ENCODE measurements around the gene INTS6.

Gene INTS6

GRCh38 chr13:51343475-51343874, 109.4 kb downstream of the INTS6 start:
- H3K4me1 ChIP-seq (ENCODE audit: control insufficient read depth, low read length) = no peaks in the 10 kb centered on the region
- H3K36me3 ChIP-seq (ENCODE audit: control insufficient read depth, low read length) = no peaks in the 10 kb centered on the region
- H3K9me3 ChIP-seq (ENCODE audit: control insufficient read depth, insufficient read depth, low read length) = no peaks in the 10 kb centered on the region
- TF ChIP-seq, protein P1, sequence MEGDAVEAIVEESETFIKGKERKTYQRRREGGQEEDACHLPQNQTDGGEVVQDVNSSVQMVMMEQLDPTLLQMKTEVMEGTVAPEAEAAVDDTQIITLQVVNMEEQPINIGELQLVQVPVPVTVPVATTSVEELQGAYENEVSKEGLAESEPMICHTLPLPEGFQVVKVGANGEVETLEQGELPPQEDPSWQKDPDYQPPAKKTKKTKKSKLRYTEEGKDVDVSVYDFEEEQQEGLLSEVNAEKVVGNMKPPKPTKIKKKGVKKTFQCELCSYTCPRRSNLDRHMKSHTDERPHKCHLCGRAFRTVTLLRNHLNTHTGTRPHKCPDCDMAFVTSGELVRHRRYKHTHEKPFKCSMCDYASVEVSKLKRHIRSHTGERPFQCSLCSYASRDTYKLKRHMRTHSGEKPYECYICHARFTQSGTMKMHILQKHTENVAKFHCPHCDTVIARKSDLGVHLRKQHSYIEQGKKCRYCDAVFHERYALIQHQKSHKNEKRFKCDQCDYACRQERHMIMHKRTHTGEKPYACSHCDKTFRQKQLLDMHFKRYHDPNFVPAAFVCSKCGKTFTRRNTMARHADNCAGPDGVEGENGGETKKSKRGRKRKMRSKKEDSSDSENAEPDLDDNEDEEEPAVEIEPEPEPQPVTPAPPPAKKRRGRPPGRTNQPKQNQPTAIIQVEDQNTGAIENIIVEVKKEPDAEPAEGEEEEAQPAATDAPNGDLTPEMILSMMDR (IDR thresholded peaks at IDR 0.05; ENCODE audit: low read depth, low read length, poor library complexity, severe bottlenecking) = no peak
- no peak for TF ChIP-seq EZH2phosphoT487 (IDR thresholded peaks at IDR 0.05; ENCODE audit: borderline replicate concordance, low read length)
- H3K9me2 ChIP-seq (replicated peaks; ENCODE audit: control insufficient read depth, low read length) = no peaks in the 10 kb centered on the region
- H3K27me3 ChIP-seq (ENCODE audit: control insufficient read depth, low read length) = no peaks in the 10 kb centered on the region
- no peaks in the 10 kb centered on the region for H4K20me1 ChIP-seq (ENCODE audit: control insufficient read depth, insufficient read depth, low read depth, low read length)
- no peak overlapping the region for H3K27ac ChIP-seq (ENCODE audit: low read depth, low read length)
- H3F3A ChIP-seq (ENCODE audit: control insufficient read depth, insufficient read depth) = no peaks in the 10 kb centered on the region
- H3K4me2 ChIP-seq (ENCODE audit: low read length) = no peak overlapping the region
- no peak overlapping the region for H3K4me3 ChIP-seq (ENCODE audit: low read length)
- no peaks in the 10 kb centered on the region for H3K79me2 ChIP-seq (ENCODE audit: control insufficient read depth, low read length)

DNA sequence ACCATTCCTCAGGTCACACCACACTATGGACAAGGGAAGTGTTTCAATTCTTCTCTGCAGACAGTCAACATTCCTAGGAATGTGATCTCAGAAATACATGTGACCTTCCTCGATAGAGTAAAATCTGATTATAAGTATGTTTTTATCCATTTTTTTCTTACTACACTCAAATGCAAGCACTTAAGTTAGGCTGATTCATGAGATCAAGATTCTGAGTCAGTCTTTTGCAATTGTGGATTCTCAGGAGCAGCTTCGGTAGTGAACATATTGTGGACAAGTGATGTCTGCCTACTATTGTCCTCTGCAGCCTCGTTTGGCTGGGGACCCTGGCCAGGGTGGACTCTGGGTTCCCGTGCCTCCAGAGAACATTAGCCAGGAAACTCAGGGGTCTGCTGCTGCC, 110.1 kb downstream of the INTS6 start:
- Histone ChIP-seq H3K9me3 (ENCODE audit: control insufficient read depth, insufficient read depth, low read length) (no peaks in the 10 kb centered on the region), H3K27me3 (ENCODE audit: control insufficient read depth, low read length) (no peaks in the 10 kb centered on the region), H3K4me1 (ENCODE audit: control insufficient read depth, low read length) (no peaks in the 10 kb centered on the region), H3K4me2 (ENCODE audit: low read length) (no peak overlapping the region), H3K9me2 (replicated peaks; ENCODE audit: control insufficient read depth, low read length) (no peaks in the 10 kb centered on the region), H4K20me1 (ENCODE audit: control insufficient read depth, insufficient read depth, low read depth, low read length) (no peaks in the 10 kb centered on the region), H3K4me3 (ENCODE audit: low read length) (no peak overlapping the region), H3K79me2 (ENCODE audit: control insufficient read depth, low read length) (no peaks in the 10 kb centered on the region), H3K36me3 (ENCODE audit: control insufficient read depth, low read length) (no peaks in the 10 kb centered on the region), H3K27ac (ENCODE audit: low read depth, low read length) (no peak overlapping the region), H3F3A (ENCODE audit: control insufficient read depth, insufficient read depth) (no peaks in the 10 kb centered on the region)
- no peak for TF ChIP-seq EZH2phosphoT487 (IDR thresholded peaks at IDR 0.05; ENCODE audit: borderline replicate concordance, low read length)
- TF ChIP-seq, protein P1 (IDR thresholded peaks at IDR 0.05; ENCODE audit: low read depth, low read length, poor library complexity, severe bottlenecking) = no peak

DNA sequence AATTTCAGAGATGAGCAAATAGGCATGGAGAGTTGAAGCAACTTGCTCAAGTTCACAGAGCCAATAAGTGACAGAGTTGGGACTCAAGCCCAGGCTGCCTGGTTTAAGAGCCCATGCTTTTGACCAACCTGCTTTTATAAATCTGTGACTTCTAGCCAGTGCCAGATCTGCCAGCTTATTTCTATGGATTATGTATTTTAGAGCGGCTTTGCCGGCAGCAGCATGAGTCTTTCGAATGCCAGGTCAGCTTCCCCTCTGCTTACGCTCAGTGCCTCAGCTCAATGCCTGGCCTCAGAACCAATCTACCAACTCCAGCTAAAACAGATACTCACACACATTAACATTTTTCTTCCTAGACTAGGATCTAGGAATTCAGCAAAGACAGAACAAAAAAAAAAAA, 111.0 kb downstream of the INTS6 start:
- Histone ChIP-seq H3K79me2 (ENCODE audit: control insufficient read depth, low read length) (no peaks in the 10 kb centered on the region), H3F3A (ENCODE audit: control insufficient read depth, insufficient read depth) (no peaks in the 10 kb centered on the region), H3K4me2 (ENCODE audit: low read length) (no peak overlapping the region), H3K36me3 (ENCODE audit: control insufficient read depth, low read length) (no peaks in the 10 kb centered on the region), H3K27me3 (ENCODE audit: control insufficient read depth, low read length) (peaks cover under 1% of the 10 kb centered on the region; the same call in 1 of the 2 replicates), H3K4me1 (ENCODE audit: control insufficient read depth, low read length) (no peaks in the 10 kb centered on the region), H3K9me3 (ENCODE audit: control insufficient read depth, insufficient read depth, low read length) (no peaks in the 10 kb centered on the region), H3K4me3 (ENCODE audit: low read length) (no peak overlapping the region), H3K9me2 (replicated peaks; ENCODE audit: control insufficient read depth, low read length) (no peaks in the 10 kb centered on the region), H4K20me1 (ENCODE audit: control insufficient read depth, insufficient read depth, low read depth, low read length) (no peaks in the 10 kb centered on the region), H3K27ac (ENCODE audit: low read depth, low read length) (no peak overlapping the region)
- TF ChIP-seq, protein P1 (IDR thresholded peaks at IDR 0.05; ENCODE audit: low read depth, low read length, poor library complexity, severe bottlenecking) = no peak
- no peak for TF ChIP-seq EZH2phosphoT487 (IDR thresholded peaks at IDR 0.05; ENCODE audit: borderline replicate concordance, low read length)
